ENCODE data around the gene TBC1D19. TPM values are rescaled to one million over a fixed set of nuclear protein-coding genes. Genes with fewer than 3 reads are reported as not detected.
A peak's percentile ranks its signal among the peaks of the same experiment; 100 is the strongest.

The TBC1D19 gene
- total and polyA plus RNA-seq, 9 of the 15 experiments (the other 6 are each of a cell fraction or from before 2014, with no cell fraction given), result 0.73 to 5.6 (median 3.7) TPM

GRCh38 chr4:26574563-26574962, 9.3 kb upstream of the TBC1D19 start:
- Histone ChIP-seq H4K20me1 (replicated peaks; ENCODE audit: control insufficient read depth, insufficient read depth, low read length) (no peaks in the 10 kb centered on the region), H3K4me3 (no peak overlapping the region), H3K36me3 (ENCODE audit: control insufficient read depth, insufficient read depth, low read length) (no peaks in the 10 kb centered on the region), H3K27ac (ENCODE audit: extremely low read depth, low read depth, low read length) (no peak overlapping the region), H3K4me1 (replicated peaks in 1 of 2; ENCODE audit: control insufficient read depth in 2 of 2, insufficient read depth in 2 of 2, low read length in 2 of 2) (peaks cover 0 to 4% of the 10 kb centered on the region in 2 experiments; a peak in 2 of 5 replicates), H3K9me3 (replicated peaks; ENCODE audit: control insufficient read depth, insufficient read depth, low read depth, low read length) (no peaks in the 10 kb centered on the region), H3K4me2 (ENCODE audit: insufficient read depth, low read length) (no peak overlapping the region), H3K79me2 (ENCODE audit: control insufficient read depth, insufficient read depth, low read length) (no peaks in the 10 kb centered on the region), H3K27me3 (ENCODE audit: control insufficient read depth in 2 of 2, insufficient read depth in 2 of 2, low read length in 2 of 2) (no peaks in the 10 kb centered on the region), H2AFZ (ENCODE audit: low read depth, low read length) (peak overlapping the region; percentile 22; the same call in 1 of the 2 replicates), H3K9me1 (ENCODE audit: control insufficient read depth, insufficient read depth, low read length) (no peaks in the 10 kb centered on the region), H3K9ac (ENCODE audit: insufficient read depth in 1 of 2, low read depth in 2 of 2, low read length in 2 of 2) (no peak overlapping the region)
- POLR2A ChIA-PET, result interaction anchor here (0.6 kb wide), 2 partner anchors 76 to 454 kb away, joined by 3 to 4 read pairs; no protein-coding TSS in a partner anchor
- in situ Hi-C loops (cut with MboI), result no loop called here
- no TSS peak for BruUV-seq (replicated peaks)
- TF ChIP-seq CBX3 (IDR thresholded peaks at IDR 0.05; ENCODE audit: borderline replicate concordance in 1 of 2, low read length in 2 of 2) (no peak), MEIS2 (IDR thresholded peaks at IDR 0.05; ENCODE audit: partially characterized antibody) (peak; percentile 6)
- DNase-seq (ENCODE audit: extremely low read depth in 1 of 4, low spot score in 3 of 4) (no peak), ATAC-seq (peak; percentile 69), FAIRE-seq (no peak)
- CTCF ChIA-PET (ENCODE audit: low intra/inter-chr PET ratio), result no interaction called here
- 0% methylated on average over 1 of the region's 1 CpG for WGBS (ENCODE audit: insufficient coverage, low coverage, missing lambda C conversion rate)
- intact Hi-C loops (cut with micrococcal nuclease), result no loop called here

DNA sequence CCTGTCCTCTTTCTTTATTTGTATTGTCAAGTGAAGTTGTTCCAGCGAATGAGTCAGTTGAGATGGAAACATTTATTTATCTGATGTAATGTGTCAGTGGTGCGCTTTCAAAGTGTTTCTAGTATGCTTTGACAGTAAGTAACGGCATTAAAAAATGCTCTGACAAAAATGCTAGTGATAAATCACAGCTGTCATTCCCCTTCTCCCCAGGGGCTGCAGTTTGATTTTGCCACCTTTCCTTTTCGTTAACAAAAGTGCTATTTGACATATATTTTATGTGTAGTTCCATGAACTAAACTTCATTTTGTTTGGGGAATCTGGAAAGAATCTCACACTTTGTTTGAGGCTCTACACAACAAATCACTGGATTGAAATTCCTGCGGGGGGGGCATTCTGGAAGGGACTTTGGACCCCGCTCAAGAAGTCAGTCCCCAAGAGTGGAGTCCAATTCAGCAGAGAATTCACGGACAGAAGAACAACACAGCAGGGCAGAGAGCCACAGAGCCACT, 7.6 kb upstream of the TBC1D19 start:
- no peaks in the 10 kb centered on the region for H3K79me2 ChIP-seq (ENCODE audit: control insufficient read depth, insufficient read depth, low read length)
- in situ Hi-C loops (cut with MboI), result no loop called here
- CTCF ChIA-PET (ENCODE audit: low intra/inter-chr PET ratio), result no interaction called here
- no peak overlapping the region for H3K4me3 ChIP-seq
- no peak for DNase-seq (ENCODE audit: extremely low read depth in 1 of 4, low spot score in 3 of 4)
- H3K4me2 ChIP-seq (ENCODE audit: insufficient read depth, low read length), result no peak overlapping the region
- H3K9me1 ChIP-seq (ENCODE audit: control insufficient read depth, insufficient read depth, low read length), result no peaks in the 10 kb centered on the region
- no peak overlapping the region for H2AFZ ChIP-seq (ENCODE audit: low read depth, low read length)
- POLR2A ChIA-PET, result no interaction called here
- H3K9me3 ChIP-seq (replicated peaks; ENCODE audit: control insufficient read depth, insufficient read depth, low read depth, low read length), result no peaks in the 10 kb centered on the region
- intact Hi-C loops (cut with micrococcal nuclease), result no loop called here
- ATAC-seq, result no peak
- no peaks in the 10 kb centered on the region for H4K20me1 ChIP-seq (replicated peaks; ENCODE audit: control insufficient read depth, insufficient read depth, low read length)
- H3K36me3 ChIP-seq (ENCODE audit: control insufficient read depth, insufficient read depth, low read length), result no peaks in the 10 kb centered on the region
- no peak overlapping the region for H3K9ac ChIP-seq (ENCODE audit: insufficient read depth in 1 of 2, low read depth in 2 of 2, low read length in 2 of 2)
- H3K4me1 ChIP-seq (replicated peaks in 1 of 2; ENCODE audit: control insufficient read depth in 2 of 2, insufficient read depth in 2 of 2, low read length in 2 of 2), result no peaks in the 10 kb centered on the region; a peak in 2 of 5 replicates
- FAIRE-seq, result no peak
- no peak overlapping the region for H3K27ac ChIP-seq (ENCODE audit: extremely low read depth, low read depth, low read length)
- no peaks in the 10 kb centered on the region for H3K27me3 ChIP-seq (ENCODE audit: control insufficient read depth in 2 of 2, insufficient read depth in 2 of 2, low read length in 2 of 2)
- 4% methylated on average over 7 of the region's 7 CpGs for WGBS (ENCODE audit: insufficient coverage, low coverage, missing lambda C conversion rate)
- no TSS peak for BruUV-seq (replicated peaks)
- TF ChIP-seq SIRT6 (IDR thresholded peaks at IDR 0.05; ENCODE audit: low read depth, low read length), result no peak
- no peak for TF ChIP-seq SREBF2 (CRISPR knock-in tag; IDR thresholded peaks at IDR 0.05)
- TF ChIP-seq MCM3 (IDR thresholded peaks at IDR 0.05), result no peak
- TF ChIP-seq, protein P1, sequence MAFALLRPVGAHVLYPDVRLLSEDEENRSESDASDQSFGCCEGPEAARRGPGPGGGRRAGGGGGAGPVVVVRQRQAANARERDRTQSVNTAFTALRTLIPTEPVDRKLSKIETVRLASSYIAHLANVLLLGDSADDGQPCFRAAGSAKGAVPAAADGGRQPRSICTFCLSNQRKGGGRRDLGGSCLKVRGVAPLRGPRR (CRISPR knock-in tag; IDR thresholded peaks at IDR 0.05), result no peak
- no peak for TF ChIP-seq KAT8 (IDR thresholded peaks at IDR 0.05; ENCODE audit: low read depth)
- TF ChIP-seq PTBP1 (IDR thresholded peaks at IDR 0.05; ENCODE audit: low read depth, low read length), result no peak
- TF ChIP-seq HDGF (IDR thresholded peaks at IDR 0.05), result no peak
- TF ChIP-seq KDM1A (IDR thresholded peaks at IDR 0.05), result peak; percentile 50 to 60; a peak in 3 of 4 replicates
- TF ChIP-seq SNIP1 (IDR thresholded peaks at IDR 0.05; ENCODE audit: low read depth), result no peak
- TF ChIP-seq MEIS2 (IDR thresholded peaks at IDR 0.05; ENCODE audit: partially characterized antibody), result peak; percentile 80
- no peak for TF ChIP-seq MXD1 (CRISPR knock-in tag; IDR thresholded peaks at IDR 0.05; ENCODE audit: borderline replicate concordance, poor library complexity, severe bottlenecking)
